OCI-LY3 (cell line): Measurements from ENCODE around the gene NIP7.

Experiments used
- H2AFZ ChIP-seq: fragments of 200-600, 300-600 bp; shearing (Covaris generic); 2 replicates; pipeline ENCODE4 v1.6.0; 2014; ENCODE audit warnings: antibody characterized with exemption, low read depth, low read length
- H3K27ac ChIP-seq: fragments of 200-600, 300-600 bp; sonication (generic); 2 replicates; pipeline ENCODE4 v1.5.1; 2014; ENCODE audit warnings: mild to moderate bottlenecking, low read length, moderate library complexity, mixed read lengths
- H3K27me3 ChIP-seq: fragments of 200-600, 300-600 bp; sonication (generic); 2 replicates; pipeline ENCODE4 v1.6.1; 2014; ENCODE audit warnings: low read depth, low read length, mixed read lengths
- H3K36me3 ChIP-seq: fragments of 200-600, 300-600 bp; sonication (generic); replicated peaks from 2 replicates; pipeline ENCODE3; 2014; ENCODE audit warnings: low read depth, low read length, mixed read lengths
- H3K4me1 ChIP-seq: fragments of 300-600, 200-600 bp; sonication (generic); 2 replicates; pipeline ENCODE4 v1.6.1; 2014; ENCODE audit warnings: low read length, mixed read lengths
- H3K4me2 ChIP-seq: fragments of 200-600, 300-600 bp; sonication (generic); 2 replicates; pipeline ENCODE4 v1.6.1; 2014; ENCODE audit warnings: low read length, mixed read lengths
- H3K4me3 ChIP-seq: fragments of 300-600, 200-600 bp; sonication (generic); 2 replicates; pipeline ENCODE4 v1.5.1; 2014; ENCODE audit warnings: antibody characterized with exemption, mild to moderate bottlenecking, low read length, moderate library complexity
- H3K79me2 ChIP-seq: fragments of 300-600, 200-600 bp; shearing (Covaris generic); 2 replicates; pipeline ENCODE4 v1.6.1; 2014; ENCODE audit warnings: mild to moderate bottlenecking, low read length, mixed read lengths
- H3K9ac ChIP-seq: fragments of 300-600, 200-600 bp; shearing (Covaris generic); 2 replicates; pipeline ENCODE4 v1.6.0; 2014; ENCODE audit warnings: mild to moderate bottlenecking, low read length, moderate library complexity
- H3K9me3 ChIP-seq: fragments of 200-600, 300-600 bp; shearing (Covaris generic); 2 replicates; pipeline ENCODE4 v1.6.1; 2014; ENCODE audit warnings: low read length, mixed read lengths; ENCODE audit not compliant: insufficient read depth
- H4K20me1 ChIP-seq: fragments of 200-600, 300-600 bp; sonication (generic); 2 replicates; pipeline ENCODE4 v1.6.1; 2016; ENCODE audit warnings: low read length, mixed read lengths; ENCODE audit not compliant: insufficient read depth
- EZH2phosphoT487 ChIP-seq: fragments of 200-600 bp; shearing (Covaris generic); IDR thresholded peaks from 2 replicates; pipeline ENCODE4 v1.6.1; 2018; ENCODE audit warnings: antibody characterized with exemption, mixed run types, low read depth
- TF ChIP-seq, protein P1 (sequence below): fragments of 200-600, 300-600 bp; sonication (generic); IDR thresholded peaks from 2 replicates; pipeline ENCODE4 v1.5.1; 2014; ENCODE audit warnings: antibody characterized with exemption, low read length, low read depth

NIP7 gene

DNA sequence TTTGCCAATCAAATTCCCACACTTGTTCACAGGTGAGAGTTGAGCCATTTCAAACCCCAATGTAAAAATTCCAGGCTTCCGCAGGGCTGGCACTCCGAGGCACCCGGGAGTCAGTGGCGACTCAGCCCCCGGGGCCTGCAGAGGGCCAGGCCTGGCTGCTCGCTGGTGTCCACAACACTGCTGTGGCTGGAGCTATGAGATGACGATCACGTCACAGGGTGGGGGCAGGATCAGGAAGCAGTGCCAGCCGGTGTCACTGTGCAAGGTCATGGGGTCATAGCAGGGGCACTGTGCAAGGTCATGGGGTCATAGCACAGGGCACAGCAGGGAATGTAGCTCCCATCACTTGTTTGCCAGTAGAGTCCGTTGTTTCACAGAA lies 20.7 kb upstream of the NIP7 start:
- H3K79me2 ChIP-seq = peaks cover 35% of the 10 kb centered on the region
- H3K4me3 ChIP-seq = no peak overlapping the region
- no peak overlapping the region for H3K9ac ChIP-seq
- H3K4me1 ChIP-seq = no peaks in the 10 kb centered on the region
- no peak overlapping the region for H2AFZ ChIP-seq
- no peak overlapping the region for H3K27ac ChIP-seq
- TF ChIP-seq, protein P1, sequence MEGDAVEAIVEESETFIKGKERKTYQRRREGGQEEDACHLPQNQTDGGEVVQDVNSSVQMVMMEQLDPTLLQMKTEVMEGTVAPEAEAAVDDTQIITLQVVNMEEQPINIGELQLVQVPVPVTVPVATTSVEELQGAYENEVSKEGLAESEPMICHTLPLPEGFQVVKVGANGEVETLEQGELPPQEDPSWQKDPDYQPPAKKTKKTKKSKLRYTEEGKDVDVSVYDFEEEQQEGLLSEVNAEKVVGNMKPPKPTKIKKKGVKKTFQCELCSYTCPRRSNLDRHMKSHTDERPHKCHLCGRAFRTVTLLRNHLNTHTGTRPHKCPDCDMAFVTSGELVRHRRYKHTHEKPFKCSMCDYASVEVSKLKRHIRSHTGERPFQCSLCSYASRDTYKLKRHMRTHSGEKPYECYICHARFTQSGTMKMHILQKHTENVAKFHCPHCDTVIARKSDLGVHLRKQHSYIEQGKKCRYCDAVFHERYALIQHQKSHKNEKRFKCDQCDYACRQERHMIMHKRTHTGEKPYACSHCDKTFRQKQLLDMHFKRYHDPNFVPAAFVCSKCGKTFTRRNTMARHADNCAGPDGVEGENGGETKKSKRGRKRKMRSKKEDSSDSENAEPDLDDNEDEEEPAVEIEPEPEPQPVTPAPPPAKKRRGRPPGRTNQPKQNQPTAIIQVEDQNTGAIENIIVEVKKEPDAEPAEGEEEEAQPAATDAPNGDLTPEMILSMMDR = no peak
- TF ChIP-seq EZH2phosphoT487 = no peak
- no peak overlapping the region for H3K4me2 ChIP-seq
- H3K36me3 ChIP-seq = peaks cover 65% of the 10 kb centered on the region
- H3K9me3 ChIP-seq = no peaks in the 10 kb centered on the region
- H4K20me1 ChIP-seq = 0 out of 2 replicates have a peak, but pooled peaks cover 4% of the 10 kb centered on the region
- no peaks in the 10 kb centered on the region for H3K27me3 ChIP-seq

DNA sequence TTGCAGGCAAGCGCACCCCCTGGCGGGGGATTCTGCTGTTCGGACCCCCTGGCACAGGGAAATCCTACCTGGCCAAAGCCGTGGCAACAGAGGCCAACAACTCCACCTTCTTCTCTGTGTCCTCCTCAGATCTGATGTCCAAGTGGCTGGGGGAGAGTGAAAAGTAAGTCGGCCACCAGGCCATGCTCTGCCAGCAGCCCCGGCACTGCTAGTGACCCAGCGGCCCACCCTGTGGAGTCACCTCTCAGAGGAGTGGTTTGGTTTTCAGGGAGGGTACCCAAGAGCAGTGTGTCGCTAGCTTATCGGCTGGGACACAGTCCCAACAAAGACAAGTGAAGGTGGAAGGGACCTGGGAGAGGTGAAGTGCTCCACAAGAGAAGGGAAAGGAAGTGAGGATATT lies 20.2 kb upstream of the NIP7 start:
- no peaks in the 10 kb centered on the region for H3K9me3 ChIP-seq
- H3K79me2 ChIP-seq = peaks cover 35% of the 10 kb centered on the region
- no peak overlapping the region for H3K4me2 ChIP-seq
- H3K27ac ChIP-seq = no peak overlapping the region
- H3K4me3 ChIP-seq = no peak overlapping the region
- 0 out of 2 replicates have a peak, but pooled peaks cover 7% of the 10 kb centered on the region for H4K20me1 ChIP-seq
- H3K4me1 ChIP-seq = no peaks in the 10 kb centered on the region
- no peak for TF ChIP-seq EZH2phosphoT487
- TF ChIP-seq, protein P1 = no peak
- no peak overlapping the region for H2AFZ ChIP-seq
- H3K36me3 ChIP-seq = peaks cover 68% of the 10 kb centered on the region
- H3K9ac ChIP-seq = no peak overlapping the region
- H3K27me3 ChIP-seq = no peaks in the 10 kb centered on the region

DNA sequence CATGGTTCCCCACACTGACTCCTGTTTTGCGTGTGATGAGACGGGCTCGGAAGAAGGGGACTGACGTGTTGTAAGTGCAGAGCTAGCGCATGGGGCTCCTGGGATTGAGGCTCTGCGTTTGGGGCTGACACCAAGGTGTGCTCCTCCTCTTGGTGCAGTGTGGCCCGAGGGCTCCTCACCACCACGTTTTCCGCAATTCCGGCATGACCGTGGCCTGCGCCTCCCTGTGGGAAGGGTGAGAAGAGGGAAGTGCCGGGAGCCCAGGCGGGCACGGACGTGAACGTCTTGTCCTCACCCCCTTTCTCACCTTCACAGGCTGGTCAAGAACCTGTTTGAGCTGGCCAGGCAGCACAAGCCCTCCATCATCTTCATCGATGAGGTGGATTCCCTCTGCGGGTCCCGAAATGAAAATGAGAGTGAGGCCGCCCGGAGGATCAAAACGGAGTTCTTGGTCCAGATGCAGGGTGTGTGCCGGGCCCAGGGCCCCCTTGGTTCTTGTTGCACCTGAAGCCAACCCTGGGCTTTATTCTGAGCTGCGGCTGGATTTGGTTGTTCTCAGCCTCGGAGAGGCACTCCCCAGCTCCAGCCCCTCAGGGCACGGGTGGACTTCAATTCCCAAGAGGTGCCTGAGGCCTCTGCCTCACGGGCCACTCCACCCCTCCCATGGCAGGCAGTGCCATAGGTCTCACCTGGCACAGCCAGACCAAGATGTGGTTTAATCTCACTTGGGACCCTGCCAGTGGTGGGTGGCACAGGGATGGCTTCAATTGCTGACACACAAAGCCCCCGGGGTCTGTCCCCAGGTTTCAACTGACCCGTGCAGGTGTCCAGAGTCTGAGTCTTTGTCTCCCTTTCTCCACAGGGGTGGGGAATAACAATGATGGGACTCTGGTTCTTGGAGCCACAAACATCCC lies 19.5 kb upstream of the NIP7 start:
- Histone ChIP-seq H3K4me3 (no peak overlapping the region), H3K9ac (no peak overlapping the region), H3K79me2 (peaks cover 36% of the 10 kb centered on the region), H3K27me3 (no peaks in the 10 kb centered on the region), H3K36me3 (peaks cover 70% of the 10 kb centered on the region), H2AFZ (no peak overlapping the region), H3K4me2 (no peak overlapping the region), H4K20me1 (0 out of 2 replicates have a peak, but pooled peaks cover 11% of the 10 kb centered on the region), H3K9me3 (no peaks in the 10 kb centered on the region), H3K27ac (no peak overlapping the region), H3K4me1 (no peaks in the 10 kb centered on the region)
- TF ChIP-seq EZH2phosphoT487 = no peak
- TF ChIP-seq, protein P1 = no peak

DNA sequence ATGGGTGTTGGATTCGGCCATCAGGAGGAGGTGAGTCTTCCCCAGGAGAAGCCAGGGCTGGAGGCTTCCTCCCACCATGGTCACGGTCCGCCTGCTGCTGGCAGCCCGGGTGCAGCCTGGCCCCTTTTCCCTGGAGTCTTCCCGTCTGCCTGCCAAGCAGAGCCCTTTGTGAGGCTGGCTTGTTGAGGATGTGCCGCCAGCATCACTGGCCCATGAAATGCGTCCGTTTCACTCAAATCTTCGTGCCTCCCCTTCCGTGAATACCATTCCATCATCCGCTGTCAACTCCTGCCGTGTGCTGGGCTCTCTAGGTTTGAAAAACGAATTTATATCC lies 18.9 kb upstream of the NIP7 start:
- no peak overlapping the region for H3K4me3 ChIP-seq
- H3K36me3 ChIP-seq = peaks cover 70% of the 10 kb centered on the region
- no peak overlapping the region for H3K4me2 ChIP-seq
- no peaks in the 10 kb centered on the region for H3K9me3 ChIP-seq
- no peak overlapping the region for H3K9ac ChIP-seq
- H3K27ac ChIP-seq = no peak overlapping the region
- no peaks in the 10 kb centered on the region for H3K4me1 ChIP-seq
- H2AFZ ChIP-seq = no peak overlapping the region
- H3K79me2 ChIP-seq = peaks cover 39% of the 10 kb centered on the region
- TF ChIP-seq, protein P1 = no peak
- TF ChIP-seq EZH2phosphoT487 = no peak
- peaks cover 11% of the 10 kb centered on the region; the same call in 1 of the 2 replicates for H4K20me1 ChIP-seq
- no peaks in the 10 kb centered on the region for H3K27me3 ChIP-seq
